HG03469 (cell line): ENCODE measurements around the gene C1QC.
"Not testable (repeated sequence)": the region's sequence is repeated elsewhere in the genome, so short reads cannot be mapped to it uniquely, and the experiment has no call there.

Source experiments
- ATAC-seq: cut with Tn5 transposase; IDR thresholded peaks from one replicate; pipeline ENCODE4 v1.9.1; 2021; ENCODE audit warnings: mild to moderate bottlenecking, moderate library complexity, moderate number of reproducible peaks; ENCODE audit not compliant: unreplicated experiment

C1QC gene

GRCh38 chr1:22645931-22646330 lies 2.5 kb downstream of the C1QC start:
- no peak for ATAC-seq

DNA sequence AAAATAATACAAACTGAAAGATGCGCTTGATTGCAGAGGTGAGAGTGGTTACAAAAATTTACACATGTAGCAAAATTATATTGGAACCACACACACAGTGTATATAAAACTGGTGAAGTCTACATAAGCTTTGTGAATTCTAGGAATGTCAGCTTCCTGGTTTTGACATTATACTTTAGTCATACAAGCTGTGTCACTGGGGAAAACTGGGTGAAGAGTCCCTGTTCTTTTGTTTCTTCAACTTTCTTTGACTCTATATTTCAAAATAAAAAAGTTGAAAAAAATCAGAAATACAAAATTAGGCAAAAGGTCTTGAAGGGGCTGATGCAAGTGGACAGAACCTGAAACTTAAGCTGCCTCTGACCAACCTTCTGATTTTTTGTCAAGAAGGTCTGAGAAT lies 3.0 kb downstream of the C1QC start:
- no peak for ATAC-seq

GRCh38 chr1:22650089-22650693 lies 6.8 kb downstream of the C1QC start:
- no peak for ATAC-seq

DNA sequence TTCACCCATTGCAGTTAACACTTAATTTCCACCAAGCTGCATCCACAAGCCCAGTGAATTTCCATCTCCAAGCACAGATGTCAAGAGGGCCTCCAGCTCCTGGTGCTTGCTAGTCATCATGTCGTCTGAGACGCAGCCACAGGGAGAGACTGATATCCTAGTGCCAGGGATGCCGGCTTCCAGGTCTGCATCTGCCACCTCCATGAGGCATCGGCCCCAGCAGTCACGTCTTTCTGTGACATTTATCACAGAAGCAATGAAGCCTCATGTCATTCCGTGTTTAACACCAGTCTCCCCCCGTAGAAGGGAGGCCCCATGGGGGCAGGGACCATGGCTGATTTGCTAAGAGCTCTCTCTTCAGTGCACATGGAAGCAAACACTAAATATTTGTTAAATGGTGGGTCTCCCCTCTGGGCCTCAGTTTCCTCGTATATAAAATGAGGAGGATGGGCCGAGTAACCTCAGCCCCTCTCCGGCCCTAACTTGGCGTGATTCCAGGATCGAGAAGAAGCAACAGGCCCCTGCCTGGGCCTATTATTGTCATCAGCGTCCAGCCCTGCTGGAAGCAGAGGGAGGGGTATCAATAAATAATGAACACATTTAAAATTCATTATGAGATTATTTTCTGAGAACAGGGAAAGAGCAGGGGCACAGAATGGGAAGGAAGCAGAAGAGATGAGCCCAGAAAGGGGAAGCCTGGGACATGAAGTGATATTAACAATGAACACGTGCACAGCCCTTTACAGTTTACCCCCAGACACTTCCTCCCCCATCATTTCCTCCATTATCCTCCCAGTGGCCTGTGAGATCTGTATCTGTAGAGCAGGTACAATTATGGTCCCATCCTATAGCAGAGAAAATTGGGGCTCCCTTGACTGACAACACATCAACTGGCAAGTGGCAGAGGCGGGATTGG lies 8.8 kb downstream of the C1QC start:
- ATAC-seq: no peak

GRCh38 chr1:22652881-22653316 lies 9.5 kb downstream of the C1QC start, which contains the start of gene C1QB:
Gene C1QB, plus strand, starts transcription at chr1:22653236. Its CDS starts 6,227 bp downstream, at chr1:22659463.
- ATAC-seq: no peak

- no peak for ATAC-seq
Observed at GRCh38 chr1:22654692-22655091, 11.3 kb downstream of the C1QC start.

DNA sequence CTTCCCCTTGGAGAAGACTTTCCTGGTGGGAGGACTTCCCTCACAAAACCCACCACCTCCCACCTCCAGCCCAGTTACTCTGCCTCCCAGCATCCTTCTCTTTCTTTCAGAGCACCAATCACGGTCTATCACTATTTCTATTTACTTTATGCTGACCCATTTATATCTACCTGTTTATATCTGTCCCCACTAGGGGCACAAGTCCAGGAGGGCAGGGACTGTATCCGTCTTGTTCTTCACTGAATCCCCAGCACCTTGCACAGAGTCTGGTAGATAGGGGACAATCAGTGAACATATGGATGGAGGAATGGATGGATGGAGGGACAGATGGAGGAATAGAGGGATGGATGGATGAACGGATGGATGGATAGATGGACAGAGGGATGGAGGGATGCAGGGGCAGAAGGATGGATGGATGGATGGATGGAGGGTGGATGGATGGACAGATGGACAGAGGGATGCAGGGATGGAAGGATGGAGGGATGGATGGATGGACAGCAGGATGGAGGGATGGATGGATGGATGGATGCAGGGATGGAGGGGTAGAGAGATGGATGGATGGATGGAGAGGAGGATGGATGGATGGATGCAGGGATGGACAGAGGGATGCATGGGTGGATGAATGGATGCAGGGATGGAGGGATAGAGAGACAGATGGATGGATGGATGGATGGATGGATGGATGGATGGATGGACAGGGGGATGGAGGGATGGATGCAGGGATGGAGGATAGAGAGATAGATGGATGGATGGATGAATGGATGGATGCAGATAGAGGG lies 15.1 kb downstream of the C1QC start:
- ATAC-seq: no peak

DNA sequence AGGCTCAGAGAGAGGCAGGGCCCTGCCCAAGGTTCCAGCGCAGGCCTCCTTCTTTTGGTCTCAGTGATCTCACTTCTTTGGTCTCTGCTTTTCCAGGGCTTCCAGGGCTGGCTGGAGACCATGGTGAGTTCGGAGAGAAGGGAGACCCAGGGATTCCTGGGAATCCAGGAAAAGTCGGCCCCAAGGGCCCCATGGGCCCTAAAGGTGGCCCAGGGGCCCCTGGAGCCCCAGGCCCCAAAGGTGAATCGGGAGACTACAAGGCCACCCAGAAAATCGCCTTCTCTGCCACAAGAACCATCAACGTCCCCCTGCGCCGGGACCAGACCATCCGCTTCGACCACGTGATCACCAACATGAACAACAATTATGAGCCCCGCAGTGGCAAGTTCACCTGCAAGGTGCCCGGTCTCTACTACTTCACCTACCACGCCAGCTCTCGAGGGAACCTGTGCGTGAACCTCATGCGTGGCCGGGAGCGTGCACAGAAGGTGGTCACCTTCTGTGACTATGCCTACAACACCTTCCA lies 17.3 kb downstream of the C1QC start:
- no peak for ATAC-seq

DNA sequence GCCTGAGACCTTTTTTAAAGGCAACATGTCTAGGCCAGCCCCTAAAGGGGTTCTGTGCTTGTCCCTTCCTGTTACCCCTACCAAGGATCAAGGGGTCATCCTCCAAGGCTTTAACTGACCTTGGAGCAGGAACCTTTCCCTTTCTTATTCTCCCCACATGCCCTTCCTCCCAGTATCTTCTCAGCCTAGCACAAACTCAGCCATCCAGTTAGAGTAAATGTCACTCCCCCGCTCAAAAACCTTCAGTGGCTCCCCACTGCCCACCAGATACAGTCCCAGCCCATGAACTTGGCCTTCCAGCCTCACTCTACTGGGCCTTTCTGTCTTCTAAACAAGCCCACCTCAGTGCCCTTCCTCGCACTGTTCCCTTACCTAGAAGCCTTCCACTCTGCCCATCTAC lies 18.4 kb downstream of the C1QC start:
- no peak for ATAC-seq

DNA sequence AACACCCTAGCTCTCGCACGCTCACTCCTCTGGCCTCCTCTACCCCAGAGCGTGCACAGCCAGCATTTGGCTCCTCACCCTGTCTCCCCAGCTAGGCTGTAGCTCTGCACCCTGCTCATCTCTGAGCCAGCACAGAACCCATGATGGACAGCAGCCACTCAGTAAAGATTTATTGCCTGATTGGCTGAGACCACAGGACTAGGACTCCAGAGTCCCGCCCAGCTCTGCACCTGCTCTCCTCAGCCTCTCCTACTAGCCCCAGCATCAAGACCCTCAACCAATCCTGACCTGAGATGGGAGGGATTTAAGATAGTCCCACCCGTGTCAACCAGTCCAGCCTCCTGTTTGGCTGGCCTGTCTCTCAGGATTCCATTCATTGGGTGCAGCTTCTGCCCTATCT lies 18.9 kb downstream of the C1QC start:
- no peak for ATAC-seq

DNA sequence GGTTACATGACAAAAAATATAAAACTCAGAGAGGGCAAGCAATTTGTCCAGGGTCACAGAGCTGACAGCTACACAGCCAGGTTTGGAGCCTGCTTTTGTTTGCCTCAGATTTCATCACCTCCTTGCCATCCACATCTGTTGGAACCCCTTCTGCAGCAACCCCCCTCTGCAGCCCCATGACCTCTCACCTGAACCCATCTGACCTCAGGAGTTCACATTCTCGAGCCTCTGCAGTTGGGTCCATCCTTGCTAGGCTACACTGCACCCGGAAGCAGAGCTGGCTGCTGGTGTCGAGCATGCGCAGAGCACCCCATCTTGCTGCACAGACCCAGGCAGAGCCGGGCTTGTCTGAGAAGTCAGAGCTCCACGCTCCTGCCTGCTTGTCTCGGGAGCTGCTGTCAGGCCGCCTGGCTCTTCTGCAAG lies 19.6 kb downstream of the C1QC start:
- ATAC-seq: no peak

DNA sequence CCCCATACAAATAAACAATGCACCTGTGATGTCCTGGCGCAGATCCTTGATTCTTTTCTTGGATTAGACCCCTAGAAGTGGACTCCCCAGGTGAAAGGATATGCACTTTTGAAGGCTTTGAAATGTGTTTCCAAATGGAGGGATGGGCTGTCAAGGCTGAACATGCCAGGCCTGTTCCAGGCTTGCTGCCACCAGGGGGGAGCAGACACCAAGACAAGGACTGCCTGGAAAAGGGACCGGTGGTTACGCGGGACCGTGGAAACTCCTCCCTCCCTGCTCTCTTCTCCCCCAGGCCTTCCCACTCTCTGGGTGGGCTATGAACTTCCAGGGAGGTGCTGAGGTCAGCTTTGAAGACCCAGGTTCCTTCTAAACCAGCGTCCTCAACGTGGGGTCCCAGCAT lies 22.3 kb downstream of the C1QC start:
- no peak for ATAC-seq

DNA sequence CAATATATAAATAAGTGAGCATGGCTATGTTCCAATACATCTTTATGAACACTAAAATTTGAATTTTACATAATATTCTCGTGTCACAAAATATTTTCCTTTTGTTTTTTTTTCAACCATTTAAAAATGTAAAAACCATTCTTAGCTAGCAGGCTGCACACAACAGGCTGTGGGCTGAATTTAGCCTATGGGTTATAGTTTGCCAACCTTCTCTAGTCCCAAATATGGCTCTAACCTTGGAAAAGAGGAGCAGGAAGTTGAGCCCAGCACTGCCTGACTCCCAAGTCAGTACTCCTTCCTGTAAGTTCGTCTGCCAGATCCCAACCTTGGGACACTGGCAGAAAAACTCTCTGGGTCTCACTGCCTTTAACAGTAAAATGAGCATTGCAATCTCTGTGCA lies 23.0 kb downstream of the C1QC start:
- ATAC-seq: no peak

DNA sequence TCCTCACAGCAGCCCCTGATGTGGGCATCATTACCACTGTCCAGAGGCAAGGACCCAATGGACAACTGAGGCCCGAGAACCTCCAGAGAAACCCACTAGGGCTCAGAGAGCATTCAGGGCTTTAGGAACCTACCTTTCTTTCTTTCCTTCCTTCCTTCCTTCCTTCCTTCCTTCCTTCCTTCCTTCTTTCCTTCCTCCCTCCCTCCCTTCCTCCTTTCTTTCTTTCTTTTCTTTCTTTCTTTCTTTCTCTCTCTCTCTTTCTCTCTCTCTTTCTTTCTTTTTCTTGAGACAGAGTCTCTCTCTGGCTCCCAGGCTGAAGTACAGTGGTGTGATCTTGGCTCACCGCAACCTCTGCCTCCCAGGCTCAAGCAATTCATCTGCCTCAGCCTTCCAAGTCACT lies 25.4 kb downstream of the C1QC start:
- ATAC-seq: not testable (repeated sequence)

GRCh38 chr1:22670352-22670975 lies 27.0 kb downstream of the C1QC start:
- no peak for ATAC-seq

GRCh38 chr1:22671999-22672398 lies 28.6 kb downstream of the C1QC start:
- no peak for ATAC-seq

DNA sequence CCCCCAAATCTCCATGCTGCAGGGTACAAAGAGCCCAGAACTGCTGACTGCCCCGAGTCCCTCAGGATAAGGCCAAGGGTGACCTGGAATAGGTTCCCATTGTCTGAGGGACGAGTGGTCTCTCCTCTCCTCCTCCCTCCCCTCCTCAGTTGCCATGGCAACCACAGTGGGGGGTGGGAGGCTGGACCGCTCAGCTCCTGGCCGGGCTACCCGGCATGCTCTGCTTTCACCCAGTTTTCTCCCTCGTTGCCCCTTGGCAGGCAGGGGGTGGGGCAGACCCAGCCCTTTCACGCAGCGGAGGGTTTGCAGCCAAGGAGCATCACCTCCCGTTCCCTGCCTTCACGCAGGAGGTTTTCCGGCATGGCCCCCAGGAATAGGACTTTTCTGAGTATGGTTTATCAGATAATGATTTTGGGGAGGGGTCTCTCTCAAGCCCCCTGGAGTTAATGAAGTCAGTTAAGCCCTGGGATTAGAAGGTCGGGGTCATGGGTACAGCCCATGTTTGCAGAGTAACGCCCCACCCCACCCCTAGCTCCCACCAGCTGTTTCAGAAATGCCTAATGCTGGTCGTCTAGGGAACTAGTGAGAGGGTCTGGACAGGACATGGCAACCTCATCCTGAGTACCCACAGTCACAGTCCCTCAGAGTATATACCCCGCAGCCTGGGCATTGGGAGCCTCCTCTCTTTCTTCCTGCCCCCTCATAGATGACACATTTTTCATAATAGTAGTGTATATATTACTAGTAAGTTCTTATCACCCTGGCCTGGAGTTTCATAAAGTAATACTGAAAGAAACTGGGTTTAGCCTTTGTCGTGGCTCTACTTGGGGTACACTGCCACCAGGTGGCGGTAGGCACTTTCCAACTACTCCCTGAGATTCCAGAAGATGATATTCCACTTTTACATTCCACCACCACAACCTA lies 30.3 kb downstream of the C1QC start:
- no peak for ATAC-seq

DNA sequence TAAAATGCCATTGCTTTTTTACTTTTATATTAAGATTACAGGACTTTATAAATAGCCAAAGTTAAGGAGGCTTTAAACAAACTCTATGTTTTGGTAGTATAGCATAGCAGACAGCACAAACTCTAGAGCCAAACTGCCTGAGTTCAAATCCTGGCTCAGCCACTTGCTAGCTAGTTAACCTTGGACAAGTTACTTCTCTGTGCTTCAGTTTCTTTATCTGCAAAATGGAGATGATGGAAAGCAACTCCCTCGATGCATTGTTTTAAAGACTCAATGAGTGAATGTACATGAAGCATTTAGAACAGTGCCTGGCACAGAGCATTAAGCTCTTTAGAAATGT lies 30.9 kb downstream of the C1QC start:
- no peak for ATAC-seq

- not testable (repeated sequence) for ATAC-seq
Observed at GRCh38 chr1:22676151-22676550, 32.7 kb downstream of the C1QC start.
